Measurements from ENCODE around the gene ODR4. TPM values are rescaled to one million over a fixed set of nuclear protein-coding genes. Genes with fewer than 3 reads are reported as not detected.
"Not testable (repeated sequence)": the region's sequence is repeated elsewhere in the genome, so short reads cannot be mapped to it uniquely, and the experiment has no call there.

The ODR4 gene
- total and polyA plus RNA-seq, 7 donors = 4.2 to 24.4 (median 9.0) TPM

DNA sequence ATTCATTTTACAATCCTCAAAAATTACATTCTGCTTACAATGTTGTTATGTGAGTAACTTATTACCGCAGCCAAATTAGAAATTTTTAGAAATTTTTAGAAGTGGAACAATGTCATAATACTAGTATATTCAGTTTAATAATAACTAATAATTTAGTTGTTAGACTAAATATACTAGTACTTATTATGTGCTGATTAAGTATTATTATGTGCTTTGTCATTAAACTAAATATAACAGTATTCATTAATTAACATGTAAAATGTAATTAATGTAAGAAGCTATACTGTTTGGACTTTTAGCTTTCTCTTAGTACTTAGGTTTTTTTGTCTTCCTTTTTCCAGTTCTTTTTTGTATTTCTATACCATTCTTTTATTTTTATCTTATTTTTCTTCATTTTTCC lies 15.3 kb downstream of the ODR4 start:
- Histone ChIP-seq H3K27ac (no peak overlapping the region), H3K27me3 (no peaks in the 10 kb centered on the region), H3K36me3 (peaks cover 5 to 96% (median 23%) of the 10 kb centered on the region in 4 donors), H3K4me1 (no peaks in the 10 kb centered on the region), H3K9me3 (no peaks in the 10 kb centered on the region), H3K4me3 (no peak overlapping the region)
- intact Hi-C loops (cut with DNase I) = loop anchor here (10.0 kb wide), 1 partner anchor 66 kb away; no protein-coding TSS in a partner anchor
- TF ChIP-seq POLR2A (IDR thresholded peaks at IDR 0.05) = no peak
- no peak for TF ChIP-seq EP300 (IDR thresholded peaks at IDR 0.05)
- TF ChIP-seq POLR2AphosphoS5 (IDR thresholded peaks at IDR 0.05) = no peak
- no peak for TF ChIP-seq CTCF (IDR thresholded peaks at IDR 0.05)
- WGBS, 2 donors = 97% methylated on average over 1 of the region's 1 CpG
- no peak for DNase-seq

GRCh38 chr1:186391841-186392240 lies 16.2 kb downstream of the ODR4 start:
- no peaks in the 10 kb centered on the region for H3K4me1 ChIP-seq
- DNase-seq = no peak
- no peak overlapping the region for H3K27ac ChIP-seq
- H3K9me3 ChIP-seq = no peaks in the 10 kb centered on the region
- 86 to 94% methylated on average over 4 of the region's 4 CpGs for WGBS, 2 donors
- H3K27me3 ChIP-seq = no peaks in the 10 kb centered on the region
- H3K36me3 ChIP-seq = peaks cover 6 to 97% (median 27%) of the 10 kb centered on the region in 4 donors
- intact Hi-C loops (cut with DNase I) = loop anchor here (10.0 kb wide), 1 partner anchor 67 kb away; no protein-coding TSS in a partner anchor
- TF ChIP-seq POLR2AphosphoS5 (IDR thresholded peaks at IDR 0.05) (no peak), EP300 (IDR thresholded peaks at IDR 0.05) (no peak), POLR2A (IDR thresholded peaks at IDR 0.05) (no peak)
- H3K4me3 ChIP-seq = no peak overlapping the region

DNA sequence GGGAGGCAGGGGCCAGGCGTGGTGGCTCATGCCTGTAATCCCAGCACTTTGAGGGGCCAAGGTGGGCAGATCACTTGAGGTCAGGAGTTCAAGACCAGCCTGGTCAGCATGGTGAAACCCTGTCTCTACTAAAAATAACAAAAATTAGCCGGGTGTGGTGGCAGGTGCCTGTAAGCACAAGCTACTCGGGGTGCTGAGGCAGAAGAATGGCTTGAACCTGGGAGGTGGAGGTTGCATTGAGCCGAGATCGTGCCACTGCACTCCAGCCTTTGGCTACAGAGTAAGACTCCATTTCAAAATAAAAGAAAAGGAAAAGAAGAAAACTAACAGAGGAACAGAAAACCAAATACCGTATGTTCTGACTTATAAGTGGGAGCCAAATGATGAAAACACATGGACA lies 17.1 kb downstream of the ODR4 start:
- not testable (repeated sequence) for H3K4me1 ChIP-seq
- peaks cover 6 to 98% (median 31%) of the 10 kb centered on the region in 4 donors for H3K36me3 ChIP-seq
- intact Hi-C loops (cut with DNase I) = loop anchor here (10.0 kb wide), 1 partner anchor 68 kb away; no protein-coding TSS in a partner anchor

DNA sequence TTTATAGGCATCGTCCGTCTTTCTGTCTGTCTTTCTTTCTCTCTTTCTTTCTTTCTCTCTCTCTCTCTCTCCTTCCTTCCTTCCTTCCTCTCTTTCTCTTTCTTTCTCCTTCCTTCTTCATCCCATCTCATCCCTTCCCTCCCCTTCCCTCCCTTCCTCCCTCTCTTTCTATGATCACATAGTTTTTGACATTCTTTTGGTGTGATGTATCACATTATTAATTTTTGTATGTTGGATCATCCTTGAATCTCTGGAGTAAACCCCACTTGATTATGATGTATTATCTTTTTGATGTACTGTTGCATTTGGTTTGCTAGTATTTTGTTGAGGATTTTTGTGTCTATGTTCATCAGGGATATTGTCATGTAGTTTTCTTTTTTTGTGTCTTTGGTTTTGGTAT lies 25.8 kb downstream of the ODR4 start:
- H3K27ac ChIP-seq, DNase-seq, H3K4me3 ChIP-seq, H3K9me3 ChIP-seq, H3K4me1 ChIP-seq, H3K27me3 ChIP-seq: not testable (repeated sequence)
- intact Hi-C loops (cut with DNase I) = loop anchor here (10.0 kb wide), 1 partner anchor 283 kb away; the partner anchor contains the start of gene PTGS2
- peaks cover 0 to 80% (median 15%) of the 10 kb centered on the region in 4 donors for H3K36me3 ChIP-seq
- 93 to 99% methylated on average over 2 of the region's 2 CpGs for WGBS, 2 donors

More for the DNA sequence above, 17.1 kb downstream of the ODR4 start:
- H3K4me3 ChIP-seq, H3K9me3 ChIP-seq, H3K27ac ChIP-seq, DNase-seq, H3K27me3 ChIP-seq: not testable (repeated sequence)
- WGBS, 2 donors = 89 to 97% methylated on average over 6 of the region's 6 CpGs

GRCh38 chr1:186403632-186404031 lies 28.0 kb downstream of the ODR4 start:
- Histone ChIP-seq H3K27me3 (no peaks in the 10 kb centered on the region), H3K27ac (no peak overlapping the region), H3K9me3 (no peaks in the 10 kb centered on the region), H3K4me1 (no peaks in the 10 kb centered on the region), H3K36me3 (peaks cover 0 to 77% (median 21%) of the 10 kb centered on the region in 4 donors), H3K4me3 (no peak overlapping the region)
- no peak for DNase-seq
- TF ChIP-seq CTCF (IDR thresholded peaks at IDR 0.05) (no peak), EP300 (IDR thresholded peaks at IDR 0.05) (no peak), POLR2A (IDR thresholded peaks at IDR 0.05) (no peak), POLR2AphosphoS5 (IDR thresholded peaks at IDR 0.05) (no peak)
- intact Hi-C loops (cut with DNase I) = loop anchor here (10.0 kb wide), 1 partner anchor 281 kb away; the partner anchor contains the start of gene PTGS2

GRCh38 chr1:186404454-186405051 lies 28.9 kb downstream of the ODR4 start:
- TF ChIP-seq CTCF (IDR thresholded peaks at IDR 0.05) (peak in 3 of 4 experiments; percentile 45 to 54 (median 50)), POLR2A (IDR thresholded peaks at IDR 0.05) (no peak)
- Histone ChIP-seq H3K4me3 (no peak overlapping the region), H3K27ac (no peak overlapping the region), H3K36me3 (peaks cover 0 to 77% (median 22%) of the 10 kb centered on the region in 4 donors), H3K4me1 (no peaks in the 10 kb centered on the region), H3K9me3 (no peaks in the 10 kb centered on the region), H3K27me3 (no peaks in the 10 kb centered on the region)
- 43 to 50% methylated on average over 5 of the region's 5 CpGs for WGBS, 2 donors
- intact Hi-C loops (cut with DNase I) = loop anchor here (10.0 kb wide), 1 partner anchor 280 kb away; the partner anchor contains the start of gene PTGS2
- no peak for DNase-seq

Measured in sigmoid colon (tissue), 7 donors.